ENCODE measurements around the gene DIS3L2.

Gene DIS3L2

GRCh38 chr2:232183279-232183678 lies 221.8 kb downstream of the DIS3L2 start:
- no peak for DNase-seq (ENCODE audit: low read depth)

- no peak for DNase-seq (ENCODE audit: low read depth)
Observed at GRCh38 chr2:232184346-232184745, 222.8 kb downstream of the DIS3L2 start.

DNA sequence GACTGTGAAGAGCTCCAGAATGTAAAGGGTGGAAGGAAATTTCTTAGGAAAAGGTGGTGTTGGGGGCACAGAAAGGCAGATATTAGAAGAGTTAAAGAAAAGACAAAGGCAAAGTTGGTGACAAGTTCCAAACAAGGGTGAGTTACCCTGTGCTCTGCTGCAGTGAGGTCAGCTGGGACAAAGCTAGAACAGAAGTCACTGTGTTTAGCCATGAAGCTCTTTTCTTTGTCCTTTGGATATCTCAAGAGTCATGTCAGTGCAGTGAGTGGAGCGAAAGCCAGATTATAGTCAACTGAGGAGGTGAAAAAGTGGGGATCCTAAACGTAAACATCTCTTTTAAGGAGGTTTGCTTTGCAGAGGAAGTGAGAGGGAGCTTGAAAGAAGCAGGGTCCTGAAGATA lies 229.3 kb downstream of the DIS3L2 start:
- no peak for DNase-seq (ENCODE audit: low read depth)

DNA sequence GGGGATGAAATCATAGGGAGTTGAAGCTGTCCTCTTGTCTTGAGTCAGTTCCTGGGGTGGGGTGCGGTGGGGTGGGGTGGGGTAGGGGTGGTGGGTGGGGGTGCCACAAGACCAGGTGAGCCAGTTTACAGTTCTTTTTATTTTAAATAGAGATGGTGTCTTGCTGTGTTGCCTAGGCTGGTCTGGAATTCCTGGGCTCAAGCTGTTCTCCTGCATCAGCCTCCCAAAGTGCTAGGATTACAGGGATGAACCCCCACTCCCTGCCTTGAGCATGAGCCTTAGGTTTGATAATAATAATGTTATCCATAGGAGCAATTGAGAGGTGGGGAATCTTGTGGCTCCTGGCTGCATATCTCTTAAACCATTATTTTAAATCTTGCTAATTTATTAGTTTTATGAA lies 234.0 kb downstream of the DIS3L2 start:
- no peak for DNase-seq (ENCODE audit: low read depth)

- DNase-seq (ENCODE audit: low read depth): no peak
Observed at GRCh38 chr2:232196802-232197201, 235.3 kb downstream of the DIS3L2 start.

DNA sequence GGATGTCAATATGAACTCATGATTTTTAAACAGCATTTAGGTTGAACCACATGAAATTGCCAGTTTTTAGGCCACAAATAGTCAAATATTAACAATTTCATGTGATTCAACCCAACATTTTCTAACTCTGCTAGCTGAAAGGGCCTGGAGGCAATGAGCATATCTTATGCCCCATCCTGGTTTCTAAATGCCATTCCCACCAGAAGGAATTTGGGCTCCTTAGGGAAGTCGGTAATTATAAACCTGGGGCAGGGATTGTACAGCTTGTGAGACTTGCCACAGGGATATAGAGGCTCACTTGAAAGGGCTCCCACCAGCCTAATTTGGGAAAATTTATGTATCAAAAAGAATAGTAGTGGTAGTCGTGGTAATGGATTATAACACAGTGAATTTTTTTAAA lies 238.7 kb downstream of the DIS3L2 start:
- no peak for DNase-seq (ENCODE audit: low read depth)

- no peak for DNase-seq (ENCODE audit: low read depth)
Observed at GRCh38 chr2:232203166-232203891, 241.8 kb downstream of the DIS3L2 start.

DNA sequence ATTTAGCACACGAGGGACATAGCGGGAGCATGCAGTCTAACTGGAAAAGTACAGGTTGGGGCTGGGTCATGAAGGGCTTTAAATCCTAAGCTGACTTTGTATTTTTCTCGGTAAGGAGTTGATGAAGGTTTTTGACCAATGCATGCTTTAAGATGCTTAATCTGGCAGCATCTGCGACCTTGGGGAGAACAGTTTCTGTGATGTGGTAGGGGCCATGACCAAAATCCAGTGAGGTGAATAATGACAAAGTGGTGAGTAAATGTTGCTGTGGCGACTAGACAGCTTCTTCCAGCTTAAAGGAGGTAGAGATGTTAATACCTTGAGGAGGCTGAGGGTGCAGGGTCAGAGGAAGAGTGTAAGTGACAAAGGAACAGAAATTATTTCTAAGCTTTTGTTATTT lies 242.4 kb downstream of the DIS3L2 start:
- DNase-seq (ENCODE audit: low read depth): no peak

- no peak for DNase-seq (ENCODE audit: low read depth)
Observed at GRCh38 chr2:232204457-232204931, 243.0 kb downstream of the DIS3L2 start.

DNA sequence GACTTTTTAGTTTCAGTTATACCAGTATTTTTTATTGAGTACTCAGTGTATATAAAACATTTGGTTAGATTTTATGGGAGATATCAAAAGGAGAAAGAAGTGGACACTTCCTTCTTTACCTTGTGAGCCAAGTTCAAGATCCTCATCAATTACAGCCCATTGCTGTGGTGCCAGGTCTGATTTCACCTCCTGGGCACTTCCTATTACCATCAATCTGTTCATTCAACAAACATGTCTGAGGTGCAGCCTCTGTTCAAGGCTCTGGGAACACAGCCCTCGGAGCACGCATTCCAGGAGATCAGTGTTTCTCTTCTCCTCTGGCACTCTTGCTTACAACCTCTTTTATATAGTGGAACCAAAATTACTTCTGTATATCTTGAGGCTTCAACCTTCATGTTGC lies 245.7 kb downstream of the DIS3L2 start:
- no peak for DNase-seq (ENCODE audit: low read depth)

DNA sequence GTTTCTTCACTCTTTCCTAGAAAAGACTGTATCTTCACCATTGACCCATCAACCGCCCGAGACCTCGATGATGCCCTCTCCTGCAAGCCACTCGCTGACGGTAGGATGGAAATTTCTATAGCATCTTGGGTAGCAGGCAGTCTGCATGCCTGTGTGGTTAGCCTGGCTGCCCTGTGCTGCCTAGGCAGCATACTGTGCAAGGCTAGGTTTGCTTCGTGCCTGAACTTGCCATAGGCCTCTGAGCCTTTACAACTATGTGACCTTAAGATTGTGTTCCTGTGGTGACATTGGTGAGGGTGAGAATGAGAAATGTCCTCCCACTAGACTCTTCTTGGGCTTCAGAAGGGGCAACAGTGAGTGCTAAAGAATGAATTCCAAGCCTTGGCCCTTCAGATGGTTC lies 248.8 kb downstream of the DIS3L2 start:
- no peak for DNase-seq (ENCODE audit: low read depth)

- DNase-seq (ENCODE audit: low read depth): no peak
Observed at GRCh38 chr2:232211743-232212686, 250.5 kb downstream of the DIS3L2 start.

DNA sequence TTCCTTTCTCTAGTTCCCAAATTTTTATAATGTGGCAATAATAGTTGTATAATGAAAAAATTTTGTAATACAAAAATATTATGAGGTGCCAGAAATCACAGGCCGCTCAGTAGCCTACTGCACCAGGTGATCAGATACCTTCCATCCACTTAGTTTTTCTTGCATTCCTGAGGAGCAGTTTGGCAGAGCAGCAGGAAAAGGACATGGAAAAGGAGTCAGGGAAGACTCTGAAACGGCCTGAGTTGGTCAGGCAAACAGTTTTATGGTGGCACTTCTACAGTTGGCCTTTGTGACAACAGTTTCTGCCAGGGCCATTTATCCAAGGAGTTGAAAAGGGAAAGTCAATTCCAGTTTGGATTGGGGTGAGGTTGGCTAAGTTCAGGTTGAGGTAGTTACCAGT lies 251.7 kb downstream of the DIS3L2 start:
- DNase-seq (ENCODE audit: low read depth): no peak

GRCh38 chr2:232214053-232214452 lies 252.5 kb downstream of the DIS3L2 start:
- DNase-seq (ENCODE audit: low read depth): no peak

- DNase-seq (ENCODE audit: low read depth): no peak
Observed at GRCh38 chr2:232216028-232216427, 254.5 kb downstream of the DIS3L2 start.

DNA sequence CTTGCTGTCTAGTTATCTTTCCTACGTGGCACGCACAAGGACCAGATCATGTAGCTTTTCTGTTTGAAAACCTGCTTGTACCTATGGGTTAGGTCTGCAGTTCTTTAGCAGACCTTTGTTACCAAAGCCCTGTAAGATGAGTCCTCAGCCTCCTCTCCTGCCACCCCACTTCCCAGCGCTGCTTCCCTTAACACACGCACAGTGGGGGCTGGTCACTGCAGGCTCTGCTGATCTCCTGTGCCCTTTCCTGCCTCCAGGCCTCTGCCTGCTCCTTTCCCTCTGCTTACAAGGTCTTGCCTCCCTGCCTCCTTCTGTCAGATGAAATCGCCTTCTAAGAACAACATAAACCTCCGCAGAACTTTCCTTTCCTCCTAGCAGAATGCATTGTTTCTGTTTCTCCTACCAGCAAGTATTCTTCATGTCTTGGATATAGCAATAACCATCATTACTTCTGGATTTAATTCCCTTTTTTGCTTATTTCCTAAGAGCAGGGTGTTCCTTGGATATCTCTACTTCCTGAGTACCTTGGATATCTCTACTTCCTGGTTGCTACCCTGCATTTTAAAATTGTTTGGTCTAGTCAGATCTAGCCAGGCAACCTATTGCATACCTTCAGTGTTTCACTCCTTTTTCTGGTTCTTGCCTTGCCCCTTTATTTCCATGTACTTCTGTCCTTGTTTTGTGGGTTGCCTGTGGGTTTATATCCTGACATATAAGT lies 257.4 kb downstream of the DIS3L2 start:
- DNase-seq (ENCODE audit: low read depth): no peak

GRCh38 chr2:232219496-232219870 lies 258.0 kb downstream of the DIS3L2 start:
- DNase-seq (ENCODE audit: low read depth): no peak

- DNase-seq (ENCODE audit: low read depth): no peak
Observed at GRCh38 chr2:232219932-232220331, 258.4 kb downstream of the DIS3L2 start.

DNA sequence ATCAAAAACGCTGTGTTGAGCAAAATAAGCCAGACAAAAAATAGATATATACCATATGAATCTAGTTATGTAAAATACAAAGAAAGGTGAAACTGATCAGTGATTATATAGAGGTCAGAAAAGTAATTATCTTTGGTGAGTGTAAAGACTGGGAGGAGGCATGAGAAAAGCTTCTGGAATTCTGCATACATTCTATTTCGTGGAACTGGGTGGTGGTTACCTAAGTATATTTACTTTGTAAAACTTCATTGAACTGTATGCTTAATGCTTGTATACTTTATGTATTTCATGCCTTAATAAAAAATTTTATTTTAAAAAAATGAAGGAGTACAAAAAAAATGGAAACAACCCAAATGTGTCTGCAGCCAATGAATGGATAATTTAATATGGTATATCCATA lies 263.9 kb downstream of the DIS3L2 start:
- DNase-seq (ENCODE audit: low read depth): no peak

DNA sequence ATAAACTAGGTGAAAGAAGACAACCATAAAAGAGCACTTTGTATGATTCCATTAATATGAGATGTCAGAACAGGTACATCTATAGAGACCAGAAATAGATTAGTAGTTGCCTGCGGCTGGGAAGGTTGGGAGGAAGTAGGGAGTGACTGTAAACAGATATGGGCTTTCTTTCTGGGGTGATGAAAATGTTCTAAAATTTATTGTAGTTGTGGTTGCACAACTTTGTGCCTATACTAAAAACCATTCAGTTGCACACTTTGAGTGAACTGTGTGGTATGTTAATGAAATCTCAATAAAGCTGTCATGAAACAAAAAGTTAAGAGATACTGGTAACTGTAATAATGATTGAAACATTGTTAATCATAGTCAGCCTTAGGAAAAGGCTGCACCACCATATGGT lies 264.4 kb downstream of the DIS3L2 start:
- DNase-seq (ENCODE audit: low read depth): no peak

DNA sequence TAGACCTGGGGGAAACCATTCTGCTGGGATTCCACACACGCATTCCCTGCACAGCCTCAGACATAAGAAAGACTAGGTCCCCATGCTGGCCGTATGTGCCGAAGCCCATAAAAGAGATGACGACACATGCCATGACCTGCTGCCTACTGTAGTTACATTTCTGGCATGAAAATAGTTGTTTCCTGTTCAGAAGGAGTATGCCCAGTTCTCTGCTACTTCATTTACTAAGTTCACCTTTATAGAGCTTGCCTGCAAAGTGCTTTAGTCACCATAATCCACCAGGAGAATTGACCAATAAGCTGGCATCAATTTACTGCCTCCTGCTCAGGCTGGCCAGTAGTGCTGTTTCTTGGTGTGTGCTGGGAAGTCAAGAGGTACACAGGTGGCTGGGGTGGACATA lies 266.8 kb downstream of the DIS3L2 start:
- no peak for DNase-seq (ENCODE audit: low read depth)
